ENCODE measurements around the gene MYCBPAP.

The MYCBPAP gene

DNA sequence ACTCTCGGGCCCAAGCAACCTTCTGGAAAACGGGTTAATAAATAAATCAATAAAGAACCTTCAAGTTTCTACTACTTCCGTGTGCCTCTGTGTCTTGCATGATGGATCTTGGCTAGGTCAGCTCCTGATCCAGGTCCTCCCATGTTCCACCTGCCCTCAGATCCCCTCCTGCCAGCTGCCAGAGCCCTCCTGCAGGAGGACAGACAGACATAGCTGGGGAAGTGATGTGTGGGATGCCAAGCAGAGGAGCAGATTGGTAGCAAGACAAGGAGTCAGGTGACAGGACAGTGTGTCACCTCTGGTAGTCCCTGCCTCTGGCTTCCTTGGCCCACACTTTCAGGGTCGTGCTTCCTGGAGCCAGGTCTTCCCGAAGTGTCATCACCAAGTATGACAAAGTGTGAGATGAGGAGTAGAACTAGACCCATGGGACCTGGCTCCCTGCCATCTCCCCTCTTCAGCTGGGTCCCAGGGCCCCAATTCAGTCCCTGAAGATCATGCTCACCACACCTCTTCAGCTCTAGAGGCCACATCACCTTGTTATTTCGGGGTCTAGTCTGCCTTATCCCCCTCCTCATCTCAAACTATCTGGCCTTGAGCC, 23.3 kb downstream of the MYCBPAP start:
- H3K79me2 ChIP-seq (ENCODE audit: low read length): no peaks in the 10 kb centered on the region
- H3K9me2 ChIP-seq (replicated peaks; ENCODE audit: insufficient read depth, low read length): no peaks in the 10 kb centered on the region
- no peak overlapping the region for H3K9ac ChIP-seq (ENCODE audit: low read length)
- TF ChIP-seq, protein P1, sequence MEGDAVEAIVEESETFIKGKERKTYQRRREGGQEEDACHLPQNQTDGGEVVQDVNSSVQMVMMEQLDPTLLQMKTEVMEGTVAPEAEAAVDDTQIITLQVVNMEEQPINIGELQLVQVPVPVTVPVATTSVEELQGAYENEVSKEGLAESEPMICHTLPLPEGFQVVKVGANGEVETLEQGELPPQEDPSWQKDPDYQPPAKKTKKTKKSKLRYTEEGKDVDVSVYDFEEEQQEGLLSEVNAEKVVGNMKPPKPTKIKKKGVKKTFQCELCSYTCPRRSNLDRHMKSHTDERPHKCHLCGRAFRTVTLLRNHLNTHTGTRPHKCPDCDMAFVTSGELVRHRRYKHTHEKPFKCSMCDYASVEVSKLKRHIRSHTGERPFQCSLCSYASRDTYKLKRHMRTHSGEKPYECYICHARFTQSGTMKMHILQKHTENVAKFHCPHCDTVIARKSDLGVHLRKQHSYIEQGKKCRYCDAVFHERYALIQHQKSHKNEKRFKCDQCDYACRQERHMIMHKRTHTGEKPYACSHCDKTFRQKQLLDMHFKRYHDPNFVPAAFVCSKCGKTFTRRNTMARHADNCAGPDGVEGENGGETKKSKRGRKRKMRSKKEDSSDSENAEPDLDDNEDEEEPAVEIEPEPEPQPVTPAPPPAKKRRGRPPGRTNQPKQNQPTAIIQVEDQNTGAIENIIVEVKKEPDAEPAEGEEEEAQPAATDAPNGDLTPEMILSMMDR (IDR thresholded peaks at IDR 0.05; ENCODE audit: low read length): no peak
- peaks cover 54% of the 10 kb centered on the region for H3K27me3 ChIP-seq (replicated peaks; ENCODE audit: insufficient read depth, low read length)
- H3K36me3 ChIP-seq (replicated peaks; ENCODE audit: insufficient read depth, low read length): no peaks in the 10 kb centered on the region
- no peaks in the 10 kb centered on the region for H3K4me1 ChIP-seq (ENCODE audit: low read length)
- no peak overlapping the region for H3K4me3 ChIP-seq (ENCODE audit: low read length)
- H3F3A ChIP-seq (ENCODE audit: insufficient read depth, low read length): no peaks in the 10 kb centered on the region
- H3K9me3 ChIP-seq (replicated peaks; ENCODE audit: insufficient read depth, low read length): no peaks in the 10 kb centered on the region
- H3K27ac ChIP-seq (ENCODE audit: low read length): no peak overlapping the region
- H4K20me1 ChIP-seq (ENCODE audit: insufficient read depth, low read length): no peaks in the 10 kb centered on the region
- no peak overlapping the region for H3K4me2 ChIP-seq (ENCODE audit: low read depth, low read length)
- DNase-seq: no peak
- no peak overlapping the region for H2AFZ ChIP-seq (ENCODE audit: low read length)

DNA sequence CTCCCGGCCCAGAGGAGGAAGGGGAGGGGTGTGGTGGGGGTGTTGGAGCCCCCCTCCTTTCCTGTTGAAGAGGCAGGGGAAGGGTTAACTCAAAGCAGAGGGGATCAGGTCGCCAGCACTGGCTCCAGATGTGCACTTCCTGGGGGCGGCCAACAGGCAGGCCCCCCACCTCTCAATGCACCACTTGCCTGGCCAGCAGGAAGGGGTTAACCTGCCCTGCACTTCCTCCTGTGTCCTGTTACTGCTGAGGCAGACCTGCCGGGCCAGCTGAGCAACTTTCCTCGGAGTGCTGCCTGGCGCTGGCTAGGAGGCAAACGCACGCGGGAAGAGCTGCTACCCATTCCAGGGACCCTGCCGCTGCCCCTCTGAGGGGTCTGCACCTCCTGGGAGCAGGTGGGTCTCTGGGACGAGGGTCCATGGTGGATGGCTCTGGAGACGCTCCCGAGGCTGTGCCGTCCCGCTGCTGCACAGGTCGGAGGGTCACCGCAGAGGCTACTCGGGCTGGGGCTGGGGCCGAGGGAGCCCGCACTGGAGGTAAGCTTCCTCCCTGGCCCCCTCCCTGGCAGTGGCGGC, 24.3 kb downstream of the MYCBPAP start, which contains the start of gene EPN3:
EPN3 (plus strand) TSS at position 284 of the 573 bp plus-strand sequence. CDS start 3,822 bp downstream, outside the sequence.
- Histone ChIP-seq H3K4me1 (ENCODE audit: low read length) (no peaks in the 10 kb centered on the region), H3F3A (ENCODE audit: insufficient read depth, low read length) (no peaks in the 10 kb centered on the region), H3K9me3 (replicated peaks; ENCODE audit: insufficient read depth, low read length) (no peaks in the 10 kb centered on the region), H3K4me3 (ENCODE audit: low read length) (no peak within 1 kb of the TSS), H2AFZ (ENCODE audit: low read length) (no peak within 1 kb of the TSS), H3K9me2 (replicated peaks; ENCODE audit: insufficient read depth, low read length) (no peaks in the 10 kb centered on the region), H3K79me2 (ENCODE audit: low read length) (no peaks in the 10 kb centered on the region), H3K9ac (ENCODE audit: low read length) (no peak within 1 kb of the TSS), H3K4me2 (ENCODE audit: low read depth, low read length) (no peak within 1 kb of the TSS), H4K20me1 (ENCODE audit: insufficient read depth, low read length) (no peaks in the 10 kb centered on the region), H3K27ac (ENCODE audit: low read length) (no peak within 1 kb of the TSS), H3K36me3 (replicated peaks; ENCODE audit: insufficient read depth, low read length) (no peaks in the 10 kb centered on the region), H3K27me3 (replicated peaks; ENCODE audit: insufficient read depth, low read length) (peaks cover 65% of the 10 kb centered on the region)
- DNase-seq: no peak
- no peak for TF ChIP-seq EZH2phosphoT487 (IDR thresholded peaks at IDR 0.05; ENCODE audit: low read length)
- TF ChIP-seq, protein P1 (IDR thresholded peaks at IDR 0.05; ENCODE audit: low read length): no peak
- no peak for TF ChIP-seq EZH2 (optimal IDR thresholded peaks at IDR 0.05; ENCODE audit: low read depth, low read length)

DNA sequence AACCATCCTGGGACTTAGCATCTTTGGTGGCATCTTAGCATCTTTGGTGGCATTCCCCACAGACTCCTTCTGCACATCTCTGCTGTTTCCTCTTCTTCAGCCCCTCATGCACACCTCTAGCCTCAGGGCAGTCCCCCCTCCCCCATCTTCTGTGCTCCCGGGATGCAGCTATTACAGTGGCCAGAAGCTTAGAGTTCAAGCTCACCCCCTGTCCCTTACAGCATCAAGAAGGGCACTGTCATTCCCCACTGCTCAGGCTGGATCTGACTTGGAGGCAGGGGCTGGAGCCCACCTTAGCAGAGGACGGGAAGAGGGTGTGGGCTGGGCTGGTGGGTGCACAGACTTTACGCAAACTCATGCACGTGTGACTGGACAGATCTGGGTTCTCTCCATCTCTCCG, 24.9 kb downstream of the MYCBPAP start:
- H2AFZ ChIP-seq (ENCODE audit: low read length): no peak overlapping the region

More for the DNA sequence above, 24.9 kb downstream of the MYCBPAP start:
- H4K20me1 ChIP-seq (ENCODE audit: insufficient read depth, low read length): no peaks in the 10 kb centered on the region
- no peaks in the 10 kb centered on the region for H3K79me2 ChIP-seq (ENCODE audit: low read length)
- H3K27ac ChIP-seq (ENCODE audit: low read length): no peak overlapping the region
- H3F3A ChIP-seq (ENCODE audit: insufficient read depth, low read length): no peaks in the 10 kb centered on the region
- H3K4me3 ChIP-seq (ENCODE audit: low read length): no peak overlapping the region
- H3K4me1 ChIP-seq (ENCODE audit: low read length): no peaks in the 10 kb centered on the region
- no peak overlapping the region for H3K9ac ChIP-seq (ENCODE audit: low read length)
- no peaks in the 10 kb centered on the region for H3K36me3 ChIP-seq (replicated peaks; ENCODE audit: insufficient read depth, low read length)
- no peaks in the 10 kb centered on the region for H3K9me3 ChIP-seq (replicated peaks; ENCODE audit: insufficient read depth, low read length)
- peaks cover 71% of the 10 kb centered on the region for H3K27me3 ChIP-seq (replicated peaks; ENCODE audit: insufficient read depth, low read length)
- no peaks in the 10 kb centered on the region for H3K9me2 ChIP-seq (replicated peaks; ENCODE audit: insufficient read depth, low read length)
- TF ChIP-seq EZH2phosphoT487 (IDR thresholded peaks at IDR 0.05; ENCODE audit: low read length) (no peak), EZH2 (optimal IDR thresholded peaks at IDR 0.05; ENCODE audit: low read depth, low read length) (no peak)
- TF ChIP-seq, protein P1 (IDR thresholded peaks at IDR 0.05; ENCODE audit: low read length): no peak
- DNase-seq: no peak
- H3K4me2 ChIP-seq (ENCODE audit: low read depth, low read length): no peak overlapping the region
